CD8-positive, alpha-beta memory T cell (primary cell): Measurements from ENCODE around the gene CNIH1. TPM values are rescaled to one million over a fixed set of nuclear protein-coding genes. Genes with fewer than 3 reads are reported as not detected.

Experiments
- CTCF ChIA-PET: fragments of 350-600 bp; sonication (Branson Sonifier 250); formaldehyde crosslinking; loops from one replicate; lab custom pipeline; 2021; ENCODE audit warnings: antibody characterized with exemption; lab: Charles Lee
- POLR2A ChIA-PET: fragments of 350-600 bp; sonication (Branson Sonifier 250); formaldehyde crosslinking; loops from one replicate; lab custom pipeline; 2021; ENCODE audit warnings: antibody characterized with exemption; lab: Charles Lee
- DNase-seq, 5 donors: peaks; one replicate each; pipeline versions ENCODE4 v3.0.0 to v3.0.0-alpha.2; 2020 to 2022; ENCODE audit warnings: mixed read lengths in 1 of 5
- H3K27ac ChIP-seq: one replicate; pipeline ENCODE4 v1.7.0; 2013; ENCODE audit warnings: low read depth, mild to moderate bottlenecking, low read length, moderate library complexity
- H3K27me3 ChIP-seq: 2 replicates; pipeline ENCODE4 v1.7.0; 2013; ENCODE audit warnings: low read length, mild to moderate bottlenecking; ENCODE audit not compliant: insufficient read depth, poor library complexity, severe bottlenecking
- H3K36me3 ChIP-seq: 2 replicates; pipeline ENCODE4 v1.7.0; 2013; ENCODE audit warnings: mild to moderate bottlenecking, low read length, moderate library complexity; ENCODE audit not compliant: insufficient read depth
- H3K4me1 ChIP-seq: 2 replicates; pipeline ENCODE4 v1.7.0; 2013; ENCODE audit warnings: mild to moderate bottlenecking, low read length, moderate library complexity; ENCODE audit not compliant: insufficient read depth
- H3K4me3 ChIP-seq: 2 replicates; pipeline ENCODE4 v1.7.0; 2013; ENCODE audit warnings: mild to moderate bottlenecking, low read length
- H3K9me3 ChIP-seq: 2 replicates; pipeline ENCODE4 v1.7.0; 2013; ENCODE audit warnings: mild to moderate bottlenecking, low read length
- H3K27ac Mint-ChIP-seq, 8 donors: one replicate each; pipeline ENCODE4 v1.8.0; 2020 to 2021; ENCODE audit warnings: mixed read lengths in 8 of 8, mild to moderate bottlenecking in 6 of 8, inconsistent platforms in 3 of 8, moderate library complexity in 3 of 8
- H3K27me3 Mint-ChIP-seq, 2 donors: one replicate each; pipeline ENCODE4 v1.8.0; 2020 to 2021; ENCODE audit warnings: mixed read lengths in 2 of 2, mild to moderate bottlenecking in 1 of 2, moderate library complexity in 1 of 2
- H3K36me3 Mint-ChIP-seq, 3 donors: one replicate each; pipeline ENCODE4 v1.8.0; 2020 to 2021; ENCODE audit warnings: mixed read lengths in 3 of 3, inconsistent platforms in 1 of 3, mild to moderate bottlenecking in 1 of 3
- H3K4me1 Mint-ChIP-seq, 3 donors: one replicate each; pipeline ENCODE4 v1.8.0; 2020 to 2021; ENCODE audit warnings: mixed read lengths in 3 of 3, inconsistent platforms in 1 of 3, mild to moderate bottlenecking in 1 of 3
- H3K4me3 Mint-ChIP-seq, 7 donors: one replicate each; pipeline ENCODE4 v1.8.0; 2020 to 2021; ENCODE audit warnings: mixed read lengths in 7 of 7, mild to moderate bottlenecking in 6 of 7, moderate library complexity in 4 of 7, inconsistent platforms in 2 of 7
- H3K9me3 Mint-ChIP-seq, 5 donors: one replicate each; pipeline ENCODE4 v1.8.0; 2020 to 2022; ENCODE audit warnings: mixed read lengths in 5 of 5, mild to moderate bottlenecking in 3 of 5, moderate library complexity in 2 of 5, inconsistent platforms in 1 of 5
- polyA plus RNA-seq: library from polyadenylated mRNA; unstranded; fragments of 300-500 nt; fragmentation: Illumina TruSeq; gene quantifications from one replicate; pipeline ENCODE4 v1.2.3, GENCODE V29; 2021
- total RNA-seq, 2 experiments: library from RNA; stranded (reverse); gene quantifications; one replicate each; pipeline ENCODE4 v1.2.3, GENCODE V29; 2021

The CNIH1 gene
- total RNA-seq (100 to 1,000 TPM in 1 of 2 experiments, 10 to 100 TPM in 1; 87.1 to 104 TPM), polyA plus RNA-seq (84.9 TPM)

GRCh38 chr14:54440873-54441868, at the start of gene CNIH1:
Gene CNIH1 (minus strand): TSS chr14:54441374. CDS start chr14:54441327, 47 bp downstream.
- no peaks in the 10 kb centered on the region for H3K36me3 ChIP-seq
- no peaks in the 10 kb centered on the region for H3K9me3 ChIP-seq
- H3K27me3 ChIP-seq: no peaks in the 10 kb centered on the region
- ChIA-PET CTCF (interaction anchor here (0.9 to 1.2 kb wide), 4 partner anchors 18 to 75 kb away, joined by 3 to 4 read pairs (median 4); partner anchors contain the start of gene CDKN3), POLR2A (interaction anchor here (0.8 kb wide), 1 partner anchor 11 kb away, joined by 3 read pairs; no protein-coding TSS in a partner anchor)
- DNase-seq: peak; percentile 89 to 94 (median 92)
- no peaks in the 10 kb centered on the region for H3K9me3 Mint-ChIP-seq
- peak within 1 kb of the TSS; percentile 85 to 92 (median 90) for H3K4me3 Mint-ChIP-seq
- H3K4me1 Mint-ChIP-seq: peaks cover 42 to 54% (median 47%) of the 10 kb centered on the region in 3 donors
- H3K27me3 Mint-ChIP-seq: peaks cover 2 to 8% of the 10 kb centered on the region in 2 donors
- peak within 1 kb of the TSS; percentile 72 for H3K27ac ChIP-seq
- peaks cover 0 to 4% (median 0%) of the 10 kb centered on the region in 3 donors for H3K36me3 Mint-ChIP-seq
- peak within 1 kb of the TSS; percentile 50 for H3K4me3 ChIP-seq
- peaks cover 18% of the 10 kb centered on the region for H3K4me1 ChIP-seq
- H3K27ac Mint-ChIP-seq: peak within 1 kb of the TSS; percentile 71 to 93 (median 91)

GRCh38 chr14:54490445-54491175, 49.4 kb upstream of the CNIH1 start:
- Histone ChIP-seq H3K27me3 (no peaks in the 10 kb centered on the region), H3K9me3 (no peaks in the 10 kb centered on the region), H3K4me3 (peak overlapping the region; percentile 69), H3K4me1 (peaks cover 32% of the 10 kb centered on the region), H3K36me3 (no peaks in the 10 kb centered on the region), H3K27ac (no peak overlapping the region)
- no peak for DNase-seq
- H3K9me3 Mint-ChIP-seq: peaks cover 0 to 5% (median 0%) of the 10 kb centered on the region in 5 donors
- peak overlapping the region in 5 of 7 donors; percentile 15 to 94 (median 39) for H3K4me3 Mint-ChIP-seq
- H3K27me3 Mint-ChIP-seq: peaks cover 0 to 7% of the 10 kb centered on the region in 2 donors
- CTCF ChIA-PET: interaction anchor here (4.3 kb wide), 1 partner anchor 18 kb away, joined by 44 read pairs; the partner anchor contains the start of gene CGRRF1
- POLR2A ChIA-PET: no interaction called here
- H3K27ac Mint-ChIP-seq: peak overlapping the region; percentile 11 to 96 (median 59)
- peaks cover 0 to 11% (median 0%) of the 10 kb centered on the region in 3 donors for H3K36me3 Mint-ChIP-seq
- H3K4me1 Mint-ChIP-seq: peaks cover 29 to 53% (median 40%) of the 10 kb centered on the region in 3 donors

- Mint-ChIP-seq H3K27me3 (peaks cover 0 to 7% of the 10 kb centered on the region in 2 donors), H3K27ac (peak overlapping the region; percentile 85 to 98 (median 92)), H3K36me3 (peaks cover 0 to 11% (median 0%) of the 10 kb centered on the region in 3 donors), H3K4me3 (peak overlapping the region; percentile 87 to 97 (median 88)), H3K4me1 (peaks cover 36 to 61% (median 48%) of the 10 kb centered on the region in 3 donors), H3K9me3 (peaks cover 0 to 5% (median 0%) of the 10 kb centered on the region in 5 donors)
- H3K4me1 ChIP-seq: peaks cover 32% of the 10 kb centered on the region
- no peaks in the 10 kb centered on the region for H3K9me3 ChIP-seq
- peak overlapping the region; percentile 69 for H3K4me3 ChIP-seq
- no peaks in the 10 kb centered on the region for H3K36me3 ChIP-seq
- peak overlapping the region; percentile 78 for H3K27ac ChIP-seq
- POLR2A ChIA-PET: no interaction called here
- H3K27me3 ChIP-seq: no peaks in the 10 kb centered on the region
- DNase-seq: no peak
- CTCF ChIA-PET: interaction anchor here (1.8 to 4.3 kb wide), 2 partner anchors 15 to 18 kb away, joined by 5 to 44 read pairs; partner anchors contain the start of gene CGRRF1
Observed at GRCh38 chr14:54489731-54490444, 48.7 kb upstream of the CNIH1 start.

GRCh38 chr14:54489318-54489683, 48.1 kb upstream of the CNIH1 start:
- peaks cover 0 to 11% (median 0%) of the 10 kb centered on the region in 3 donors for H3K36me3 Mint-ChIP-seq
- H3K4me3 ChIP-seq: peak overlapping the region; percentile 69
- H3K9me3 ChIP-seq: no peaks in the 10 kb centered on the region
- H3K36me3 ChIP-seq: no peaks in the 10 kb centered on the region
- H3K27me3 ChIP-seq: no peaks in the 10 kb centered on the region
- peaks cover 32% of the 10 kb centered on the region for H3K4me1 ChIP-seq
- peaks cover 42 to 66% (median 53%) of the 10 kb centered on the region in 3 donors for H3K4me1 Mint-ChIP-seq
- ChIA-PET POLR2A (no interaction called here), CTCF (interaction anchor here (0.8 to 4.3 kb wide), 4 partner anchors 16 to 284 kb away, joined by 3 to 44 read pairs (median 5); partner anchors contain the start of gene CGRRF1)
- peaks cover 0 to 7% of the 10 kb centered on the region in 2 donors for H3K27me3 Mint-ChIP-seq
- peaks cover 0 to 5% (median 0%) of the 10 kb centered on the region in 5 donors for H3K9me3 Mint-ChIP-seq
- H3K27ac Mint-ChIP-seq: peak overlapping the region; percentile 85 to 98 (median 92)
- H3K4me3 Mint-ChIP-seq: peak overlapping the region; percentile 87 to 97 (median 88)
- no peak for DNase-seq
- H3K27ac ChIP-seq: peak overlapping the region; percentile 78

- Mint-ChIP-seq H3K9me3 (peaks cover 0 to 5% (median 0%) of the 10 kb centered on the region in 5 donors), H3K4me1 (peaks cover 46 to 72% (median 59%) of the 10 kb centered on the region in 3 donors), H3K4me3 (peak within 1 kb of the TSS; percentile 87 to 97 (median 92)), H3K36me3 (peaks cover 0 to 13% (median 0%) of the 10 kb centered on the region in 3 donors), H3K27ac (peak within 1 kb of the TSS; percentile 85 to 98 (median 92)), H3K27me3 (peaks cover 0 to 7% of the 10 kb centered on the region in 2 donors)
- H3K4me3 ChIP-seq: peak within 1 kb of the TSS; percentile 69
- H3K36me3 ChIP-seq: no peaks in the 10 kb centered on the region
- CTCF ChIA-PET: interaction anchor here (0.8 to 4.3 kb wide), 10 partner anchors 9 to 284 kb away, joined by 3 to 44 read pairs (median 5); partner anchors contain the start of genes CGRRF1 and SAMD4A
- no peaks in the 10 kb centered on the region for H3K9me3 ChIP-seq
- DNase-seq: peak; percentile 83 to 92 (median 84)
- peaks cover 32% of the 10 kb centered on the region for H3K4me1 ChIP-seq
- POLR2A ChIA-PET: interaction anchor here (0.5 to 1.4 kb wide), 6 partner anchors 8 to 393 kb away, joined by 3 to 11 read pairs (median 3); partner anchors contain the start of genes CGRRF1 and SAMD4A
- no peaks in the 10 kb centered on the region for H3K27me3 ChIP-seq
- H3K27ac ChIP-seq: peak within 1 kb of the TSS; percentile 78
Observed at GRCh38 chr14:54488646-54489317, 47.6 kb upstream of the CNIH1 start, which contains the start of gene GMFB. Gene GMFB (minus strand): TSS chr14:54488980. CDS start chr14:54488927, 53 bp downstream.

GRCh38 chr14:54488318-54488645, 47.1 kb upstream of the CNIH1 start:
- Mint-ChIP-seq H3K36me3 (peaks cover 0 to 18% (median 0%) of the 10 kb centered on the region in 3 donors), H3K27me3 (peaks cover 0 to 7% of the 10 kb centered on the region in 2 donors), H3K27ac (peak overlapping the region; percentile 64 to 96 (median 90)), H3K4me3 (peak overlapping the region; percentile 84 to 95 (median 88)), H3K9me3 (peaks cover 0 to 5% (median 0%) of the 10 kb centered on the region in 5 donors), H3K4me1 (peaks cover 48 to 77% (median 63%) of the 10 kb centered on the region in 3 donors)
- Histone ChIP-seq H3K4me3 (peak overlapping the region; percentile 69), H3K4me1 (peaks cover 32% of the 10 kb centered on the region), H3K36me3 (no peaks in the 10 kb centered on the region), H3K27me3 (no peaks in the 10 kb centered on the region), H3K9me3 (no peaks in the 10 kb centered on the region), H3K27ac (peak overlapping the region; percentile 78)
- CTCF ChIA-PET: interaction anchor here (1.0 to 4.3 kb wide), 9 partner anchors 9 to 90 kb away, joined by 3 to 44 read pairs (median 5); partner anchors contain the start of genes CGRRF1 and SAMD4A
- no peak for DNase-seq
- POLR2A ChIA-PET: interaction anchor here (0.5 to 1.4 kb wide), 6 partner anchors 8 to 393 kb away, joined by 3 to 11 read pairs (median 3); partner anchors contain the start of genes CGRRF1 and SAMD4A
